Mesodermal cell (in vitro differentiated cells): Measurements from ENCODE around the gene PLCD3.
"Not testable (repeated sequence)": the region's sequence is repeated elsewhere in the genome, so short reads cannot be mapped to it uniquely, and the experiment has no call there.

Experiments used
- H3K27ac ChIP-seq: 2 replicates; pipeline ENCODE4 v1.7.0; 2013; ENCODE audit warnings: mild to moderate bottlenecking, low read depth, low read length, moderate library complexity; ENCODE audit not compliant: severe bottlenecking
- H3K36me3 ChIP-seq: 2 replicates; pipeline ENCODE4 v1.7.1; 2013; ENCODE audit warnings: mild to moderate bottlenecking, low read length, moderate library complexity; ENCODE audit not compliant: control insufficient read depth, insufficient read depth
- H3K4me1 ChIP-seq: one replicate; pipeline ENCODE4 v1.7.1; 2013; ENCODE audit warnings: mild to moderate bottlenecking, low read length; ENCODE audit not compliant: insufficient read depth, control insufficient read depth, poor library complexity, severe bottlenecking
- H3K4me3 ChIP-seq: 2 replicates; pipeline ENCODE4 v1.7.0; 2013; ENCODE audit warnings: low read length, control low read depth, mild to moderate bottlenecking; ENCODE audit not compliant: insufficient read depth, poor library complexity, severe bottlenecking; ENCODE audit errors: extremely low read depth
- H3K9me3 ChIP-seq: 2 replicates; pipeline ENCODE4 v1.7.1; 2013; ENCODE audit warnings: mild to moderate bottlenecking, low read length, moderate library complexity; ENCODE audit not compliant: control insufficient read depth
- WGBS, 2 experiments: methylation state at CpG; one replicate each; pipeline ENCODE4 v1.1.5; 2013; ENCODE audit warnings: missing lambda C conversion rate in 2 of 2; ENCODE audit not compliant: insufficient coverage in 2 of 2; 5-methylcytosine and 5-hydroxymethylcytosine counted together

The PLCD3 gene

GRCh38 chr17:45129940-45130680 is 2.2 kb downstream of the PLCD3 start:
- H3K27ac ChIP-seq = peak overlapping the region; percentile 37
- 86 to 87% methylated on average over 11 to 12 of the region's 13 CpGs for WGBS, 2 experiments
- no peak overlapping the region for H3K4me3 ChIP-seq
- H3K36me3 ChIP-seq = no peaks in the 10 kb centered on the region
- H3K9me3 ChIP-seq = no peaks in the 10 kb centered on the region
- H3K4me1 ChIP-seq = peaks cover 38% of the 10 kb centered on the region

GRCh38 chr17:45129426-45129939 is 2.8 kb downstream of the PLCD3 start:
- H3K27ac ChIP-seq = peak overlapping the region; percentile 37

GRCh38 chr17:45128989-45129388 is 3.3 kb downstream of the PLCD3 start:
- H3K9me3 ChIP-seq = no peaks in the 10 kb centered on the region
- no peaks in the 10 kb centered on the region for H3K36me3 ChIP-seq
- 83 to 100% methylated on average over 2 of the region's 2 CpGs for WGBS, 2 experiments
- H3K4me1 ChIP-seq = peaks cover 49% of the 10 kb centered on the region
- no peak overlapping the region for H3K27ac ChIP-seq
- no peak overlapping the region for H3K4me3 ChIP-seq

More at GRCh38 chr17:45129426-45129939, 2.8 kb downstream of the PLCD3 start:
- no peaks in the 10 kb centered on the region for H3K9me3 ChIP-seq
- H3K36me3 ChIP-seq = no peaks in the 10 kb centered on the region
- no peak overlapping the region for H3K4me3 ChIP-seq
- H3K4me1 ChIP-seq = peaks cover 44% of the 10 kb centered on the region
- 83 to 86% methylated on average over 5 to 7 of the region's 10 CpGs for whole genome bisulfite sequencing, 2 experiments

GRCh38 chr17:45128331-45128730 is 4.0 kb downstream of the PLCD3 start:
- 100% methylated on average over 1 of the region's 5 CpGs; no CpG with 5 or more reads in 1 of the 2 experiments for WGBS, 2 experiments

GRCh38 chr17:45127548-45128300 is 4.6 kb downstream of the PLCD3 start:
- H3K9me3 ChIP-seq = no peaks in the 10 kb centered on the region
- H3K4me3 ChIP-seq = no peak overlapping the region
- H3K27ac ChIP-seq = no peak overlapping the region
- H3K36me3 ChIP-seq = no peaks in the 10 kb centered on the region
- H3K4me1 ChIP-seq = peaks cover 61% of the 10 kb centered on the region
- WGBS, 2 experiments = 72 to 74% methylated on average over 17 to 18 of the region's 20 CpGs

More at GRCh38 chr17:45128331-45128730, 4.0 kb downstream of the PLCD3 start:
- Histone ChIP-seq H3K36me3 (no peaks in the 10 kb centered on the region), H3K4me1 (peaks cover 55% of the 10 kb centered on the region), H3K27ac (no peak overlapping the region), H3K9me3 (no peaks in the 10 kb centered on the region), H3K4me3 (no peak overlapping the region)

- no peaks in the 10 kb centered on the region for H3K9me3 ChIP-seq
- peaks cover 66% of the 10 kb centered on the region for H3K4me1 ChIP-seq
- H3K4me3 ChIP-seq = no peak overlapping the region
- H3K27ac ChIP-seq = no peak overlapping the region
- 90 to 92% methylated on average over 7 to 8 of the region's 8 CpGs for WGBS, 2 experiments
- no peaks in the 10 kb centered on the region for H3K36me3 ChIP-seq
Observed at GRCh38 chr17:45127207-45127547, 5.1 kb downstream of the PLCD3 start.

DNA sequence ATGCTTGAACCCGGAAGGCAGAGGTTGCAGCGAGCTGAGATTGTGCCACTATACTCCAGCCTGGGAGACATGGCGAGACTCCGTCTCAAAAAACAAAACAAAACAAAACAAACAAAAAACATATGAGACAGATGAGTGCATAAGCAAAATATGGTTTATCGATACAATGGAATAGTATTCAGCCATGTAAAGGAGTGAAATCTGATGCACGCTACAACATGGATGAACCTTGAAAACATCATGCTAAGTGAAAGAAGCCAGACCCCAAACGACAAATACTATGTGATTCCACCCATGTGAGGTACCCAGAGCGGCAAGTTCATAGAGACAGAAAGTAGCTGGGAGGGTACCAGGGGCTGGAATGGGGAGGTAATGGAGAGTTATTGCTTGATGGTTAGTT is 6.8 kb downstream of the PLCD3 start:
- Histone ChIP-seq H3K4me1 (peaks cover 58% of the 10 kb centered on the region), H3K4me3 (no peak overlapping the region), H3K27ac (no peak overlapping the region), H3K36me3 (peaks cover 2% of the 10 kb centered on the region), H3K9me3 (no peaks in the 10 kb centered on the region)
- WGBS, 2 experiments = 95% methylated on average over 4 to 5 of the region's 8 CpGs

DNA sequence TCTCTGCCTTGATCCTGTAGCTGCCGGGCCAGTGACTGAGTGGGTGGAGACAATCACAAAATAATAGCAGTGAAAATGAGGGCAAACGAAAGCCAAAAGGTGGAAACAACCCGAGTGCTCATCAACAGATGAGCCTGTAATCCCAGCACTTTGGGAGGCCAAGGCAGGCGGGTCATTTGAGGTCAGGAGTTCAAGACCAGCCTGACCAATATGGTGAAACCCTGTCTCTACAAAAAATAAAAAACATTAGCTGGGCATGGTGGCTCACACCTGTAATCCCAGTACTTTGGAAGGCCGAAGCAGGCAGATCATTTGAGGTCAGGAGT is 7.6 kb downstream of the PLCD3 start:
- peaks cover 55% of the 10 kb centered on the region for H3K4me1 ChIP-seq

GRCh38 chr17:45123930-45124796 is 8.2 kb downstream of the PLCD3 start:
- no peak overlapping the region for H3K4me3 ChIP-seq

More for the DNA sequence above, 7.6 kb downstream of the PLCD3 start:
- H3K36me3 ChIP-seq, H3K4me3 ChIP-seq, H3K9me3 ChIP-seq: not testable (repeated sequence)
- H3K27ac ChIP-seq = peak overlapping the region; percentile 80
- 66 to 83% methylated on average over 5 of the region's 5 CpGs for WGBS, 2 experiments

DNA sequence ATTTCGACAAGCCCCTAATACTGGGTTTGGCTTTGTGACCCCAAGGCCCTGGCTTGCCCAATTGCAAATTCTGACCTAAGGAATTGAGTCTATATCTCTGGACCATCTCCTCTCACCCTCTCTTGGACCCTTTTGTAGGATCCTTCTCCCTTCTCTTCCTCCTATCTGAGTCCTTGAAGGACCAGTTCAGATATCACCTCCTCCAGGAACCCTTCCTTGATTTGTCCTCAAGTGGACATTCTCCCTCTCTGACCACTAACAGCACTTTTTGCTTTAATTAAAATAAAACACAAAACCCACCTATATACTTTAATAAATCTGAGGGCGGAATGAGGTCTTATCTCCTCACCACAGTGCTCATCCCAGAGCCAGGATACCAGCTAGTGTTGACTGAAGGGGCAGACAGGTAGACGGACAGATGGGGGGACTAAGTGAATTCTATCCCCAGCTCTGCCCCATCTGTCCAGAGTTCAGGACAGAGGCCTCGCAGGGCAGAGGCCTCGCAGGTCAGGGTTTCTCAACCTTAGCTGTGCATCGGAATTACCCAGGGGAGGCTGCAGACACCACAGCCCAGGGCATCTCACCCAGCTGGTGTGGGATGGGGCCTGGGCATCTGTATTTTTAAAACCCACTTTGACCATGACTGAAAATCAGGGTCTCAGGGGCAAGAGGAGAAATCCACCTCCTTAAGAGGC is 9.1 kb downstream of the PLCD3 start:
- Histone ChIP-seq H3K27ac (no peak overlapping the region), H3K4me3 (no peak overlapping the region), H3K4me1 (peaks cover 47% of the 10 kb centered on the region), H3K9me3 (no peaks in the 10 kb centered on the region), H3K36me3 (peaks cover 15% of the 10 kb centered on the region)
- 98 to 100% methylated on average over 5 of the region's 6 CpGs for WGBS, 2 experiments

More at GRCh38 chr17:45123930-45124796, 8.2 kb downstream of the PLCD3 start:
- no peaks in the 10 kb centered on the region for H3K9me3 ChIP-seq
- H3K36me3 ChIP-seq = peaks cover 10% of the 10 kb centered on the region
- peaks cover 52% of the 10 kb centered on the region for H3K4me1 ChIP-seq
- 73 to 96% methylated on average over 9 to 10 of the region's 15 CpGs for WGBS, 2 experiments
- H3K27ac ChIP-seq = peak overlapping the region; percentile 80
